Keratinocyte (primary cell): Measurements from ENCODE around the gene PCDHA3. TPM values are rescaled to one million over a fixed set of nuclear protein-coding genes. Genes with fewer than 3 reads are reported as not detected.
"Not testable (repeated sequence)": the region's sequence is repeated elsewhere in the genome, so short reads cannot be mapped to it uniquely, and the experiment has no call there.

Experiments
- DNase-seq: peaks from one replicate; pipeline ENCODE4 v3.0.0-alpha.2; 2011; ENCODE audit warnings: low read depth, missing footprints, low spot score
- FAIRE-seq: peaks from 2 replicates; lab custom pipeline; 2011; peaks lifted over from hg19 to GRCh38; lab: Jason Lieb, UNC
- H2AFZ ChIP-seq: 2 replicates; pipeline ENCODE4 v1.6.0; 2012; ENCODE audit warnings: low read length, control low read depth, inconsistent platforms; ENCODE audit not compliant: control insufficient read depth
- H3K27ac ChIP-seq: 2 replicates; pipeline ENCODE4 v1.5.1; 2011; ENCODE audit warnings: low read length; ENCODE audit not compliant: control insufficient read depth, insufficient read depth
- H3K27me3 ChIP-seq: 3 replicates; pipeline ENCODE4 v1.6.0; 2011; ENCODE audit warnings: low read length; ENCODE audit not compliant: control insufficient read depth, insufficient read depth; ENCODE audit errors: extremely low read depth
- H3K36me3 ChIP-seq, 2 experiments: 2 replicates in 1 of 2; 3 replicates in 1 of 2; pipeline ENCODE4 v1.5.1; 2011; ENCODE audit warnings: low read length in 2 of 2, mild to moderate bottlenecking in 1 of 2; ENCODE audit not compliant: control insufficient read depth in 2 of 2, insufficient read depth in 2 of 2; ENCODE audit errors: extremely low read depth in 1 of 2
- H3K4me1 ChIP-seq: 3 replicates; pipeline ENCODE4 v1.5.1; 2011; ENCODE audit warnings: low read length; ENCODE audit not compliant: control insufficient read depth, insufficient read depth; ENCODE audit errors: extremely low read depth
- H3K4me2 ChIP-seq: 3 replicates; pipeline ENCODE4 v1.6.0; 2011; ENCODE audit warnings: low read depth, low read length; ENCODE audit not compliant: control insufficient read depth, insufficient read depth; ENCODE audit errors: extremely low read depth
- H3K4me3 ChIP-seq, 3 experiments: fragments of 200-600 bp in 1 of 3; sonication (generic) in 1 of 3; 2 replicates in 2 of 3; 3 replicates in 1 of 3; pipeline ENCODE4 v1.5.1; 2011 to 2016; ENCODE audit warnings: low read length in 3 of 3, mild to moderate bottlenecking in 3 of 3, control low read depth in 2 of 3, inconsistent platforms in 1 of 3, low read depth in 1 of 3, mixed read lengths in 1 of 3, mixed run types in 1 of 3, moderate library complexity in 1 of 3; ENCODE audit not compliant: control insufficient read depth in 2 of 3, insufficient read depth in 2 of 3; ENCODE audit errors: extremely low read depth in 1 of 3
- H3K79me2 ChIP-seq: 2 replicates; pipeline ENCODE4 v1.6.0; 2012; ENCODE audit warnings: low read length; ENCODE audit not compliant: control insufficient read depth, insufficient read depth
- H3K9ac ChIP-seq: 3 replicates; pipeline ENCODE4 v1.6.0; 2011; ENCODE audit warnings: low read length; ENCODE audit not compliant: control insufficient read depth, insufficient read depth; ENCODE audit errors: extremely low read depth
- H3K9me1 ChIP-seq: 3 replicates; pipeline ENCODE4 v1.6.0; 2011; ENCODE audit warnings: low read length; ENCODE audit not compliant: control insufficient read depth, insufficient read depth; ENCODE audit errors: extremely low read depth
- H3K9me3 ChIP-seq: 2 replicates; pipeline ENCODE4 v1.5.1; 2012; ENCODE audit warnings: low read depth, low read length; ENCODE audit not compliant: control insufficient read depth
- H4K20me1 ChIP-seq: 3 replicates; pipeline ENCODE4 v1.6.0; 2011; ENCODE audit warnings: low read length; ENCODE audit not compliant: control insufficient read depth, insufficient read depth; ENCODE audit errors: extremely low read depth
- CTCF ChIP-seq, 3 experiments: IDR thresholded peaks in 1 of 3; conservative IDR thresholded peaks in 1 of 3; optimal IDR thresholded peaks in 1 of 3; 2 replicates in 2 of 3; 3 replicates in 1 of 3; pipeline versions ENCODE3 to v1.5.1; 2011; ENCODE audit warnings: low read length in 3 of 3, mild to moderate bottlenecking in 3 of 3, moderate library complexity in 2 of 3, control low read depth in 1 of 3, inconsistent platforms in 1 of 3; ENCODE audit not compliant: insufficient read depth in 2 of 3; ENCODE audit errors: extremely low read depth in 1 of 3
- EZH2 ChIP-seq: IDR thresholded peaks from one replicate; pipeline ENCODE4 v1.6.1; 2012; ENCODE audit warnings: inconsistent platforms, mild to moderate bottlenecking, low read length, moderate library complexity
- dilution Hi-C: fragments of 300-500 bp; cut with MboI; formaldehyde crosslinking; loops from one replicate; pipeline ENCODE4 v1.7.0; 2020; ENCODE audit warnings: low sequenced_read_pairs; ENCODE audit not compliant: extremely low pct_ligation_motif_present
- polyA plus RNA-seq, 5 experiments: library from polyadenylated mRNA; depleted of rRNA in 3 of 5; stranded (reverse) in 3 of 5; stranded (forward) in 1 of 5; unstranded in 1 of 5; fragments of >200 nt; gene quantifications; 1 replicate in 1 of 5; 2 replicates in 3 of 5; 3 replicates in 1 of 5; pipeline versions ENCODE4 v1.2.1 to v1.2.3, GENCODE V29; 2011 to 2012; ENCODE audit warnings: missing spikeins in 2 of 5, low read depth in 1 of 5, low replicate concordance in 1 of 5

PCDHA3 gene
- polyA plus RNA-seq, 1 donor (not counting 4 experiments of a cell fraction or from before 2014, with no cell fraction given), result 0.01 TPM

GRCh38 chr5:140802781-140803271, 2.0 kb downstream of the PCDHA3 start:
- H2AFZ ChIP-seq, result no peak overlapping the region
- DNase-seq, result no peak
- H3K79me2 ChIP-seq, result no peaks in the 10 kb centered on the region
- peaks cover 8% of the 10 kb centered on the region for H3K9me3 ChIP-seq
- no peak overlapping the region for H3K9ac ChIP-seq
- TF ChIP-seq CTCF (optimal IDR thresholded peaks at IDR 0.05 in 1 of 3, IDR thresholded peaks at IDR 0.05 in 1 of 3, conservative IDR thresholded peaks at IDR 0.05 in 1 of 3; ENCODE audit: extremely low read depth in 1 of 3, insufficient read depth in 2 of 3, low read length in 3 of 3) (no peak), EZH2 (no peak)
- H3K27ac ChIP-seq, result no peak overlapping the region
- no peaks in the 10 kb centered on the region for H3K9me1 ChIP-seq
- no peaks in the 10 kb centered on the region for H3K36me3 ChIP-seq
- H3K4me1 ChIP-seq, result no peaks in the 10 kb centered on the region
- no peaks in the 10 kb centered on the region for H3K27me3 ChIP-seq
- no peak for FAIRE-seq
- H4K20me1 ChIP-seq, result no peaks in the 10 kb centered on the region
- H3K4me3 ChIP-seq, result no peak overlapping the region
- dilution Hi-C loops, result no loop called here
- no peak overlapping the region for H3K4me2 ChIP-seq

- FAIRE-seq, result no peak
- no peak within 1 kb of the TSS for H3K27ac ChIP-seq
- no peaks in the 10 kb centered on the region for H3K27me3 ChIP-seq
- no peaks in the 10 kb centered on the region for H3K36me3 ChIP-seq
- TF ChIP-seq CTCF (optimal IDR thresholded peaks at IDR 0.05 in 1 of 3, IDR thresholded peaks at IDR 0.05 in 1 of 3, conservative IDR thresholded peaks at IDR 0.05 in 1 of 3; ENCODE audit: extremely low read depth in 1 of 3, insufficient read depth in 2 of 3, low read length in 3 of 3) (peak; percentile 7 to 27 (median 24)), EZH2 (no peak)
- no peak within 1 kb of the TSS for H3K4me2 ChIP-seq
- H3K9me1 ChIP-seq, result no peaks in the 10 kb centered on the region
- no peaks in the 10 kb centered on the region for H4K20me1 ChIP-seq
- dilution Hi-C loops, result no loop called here
- H3K4me3 ChIP-seq, result no peak within 1 kb of the TSS
- H3K9ac ChIP-seq, result no peak within 1 kb of the TSS
- DNase-seq, result no peak
- H3K4me1 ChIP-seq, result no peaks in the 10 kb centered on the region
- no peaks in the 10 kb centered on the region for H3K79me2 ChIP-seq
- peaks cover 10% of the 10 kb centered on the region for H3K9me3 ChIP-seq
- no peak within 1 kb of the TSS for H2AFZ ChIP-seq
Measured at GRCh38 chr5:140806834-140807775, 6.2 kb downstream of the PCDHA3 start, which contains the start of gene PCDHA4. PCDHA4 (plus strand) TSS chr5:140807068.

DNA sequence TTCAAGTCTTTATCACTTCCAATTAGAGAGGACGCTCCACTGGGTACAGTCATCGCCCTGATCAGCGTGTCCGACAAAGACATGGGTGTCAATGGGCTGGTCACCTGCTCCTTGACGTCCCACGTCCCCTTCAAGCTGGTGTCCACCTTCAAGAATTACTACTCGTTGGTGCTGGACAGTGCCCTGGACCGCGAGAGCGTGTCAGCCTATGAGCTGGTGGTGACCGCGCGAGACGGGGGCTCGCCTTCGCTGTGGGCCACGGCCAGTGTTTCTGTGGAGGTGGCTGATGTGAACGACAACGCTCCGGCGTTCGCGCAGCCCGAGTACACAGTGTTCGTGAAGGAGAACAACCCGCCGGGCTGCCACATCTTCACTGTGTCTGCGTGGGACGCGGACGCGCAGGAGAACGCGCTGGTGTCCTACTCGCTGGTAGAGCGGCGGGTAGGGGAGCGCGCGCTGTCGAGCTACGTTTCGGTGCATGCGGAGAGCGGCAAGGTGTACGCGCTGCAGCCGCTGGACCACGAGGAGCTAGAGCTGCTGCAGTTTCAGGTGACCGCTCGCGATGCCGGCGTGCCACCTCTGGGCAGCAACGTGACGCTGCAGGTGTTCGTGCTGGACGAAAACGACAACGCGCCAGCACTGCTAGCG, 7.5 kb downstream of the PCDHA3 start:
- H2AFZ ChIP-seq, dilution Hi-C loops, H3K79me2 ChIP-seq, H4K20me1 ChIP-seq, H3K27me3 ChIP-seq, H3K27ac ChIP-seq, H3K9me3 ChIP-seq, H3K9me1 ChIP-seq, H3K4me2 ChIP-seq, H3K36me3 ChIP-seq, H3K4me3 ChIP-seq, DNase-seq, FAIRE-seq, H3K4me1 ChIP-seq, H3K9ac ChIP-seq: not testable (repeated sequence)
